Activated T-cell treated with anti-CD3 and anti-CD28 coated beads, Interleukin-2, amount 50 U/mL, for 72 hours (primary cell): ENCODE data around the gene LRRIQ1. TPM values are rescaled to one million over a fixed set of nuclear protein-coding genes. Genes with fewer than 3 reads are reported as not detected.

Experiments used
- ATAC-seq, 2 donors: fragments of 150-1000 bp; cut with Tn5 transposase; replicated peaks in 1 of 2; 2 replicates each; pipeline ENCODE4 v1.10.0; 2021; ENCODE audit warnings: moderate library complexity in 2 of 2, mild to moderate bottlenecking in 1 of 2
- DNase-seq, 2 donors: peaks; one replicate each; pipeline ENCODE4 v3.0.0; 2021 to 2022; ENCODE audit warnings: mixed read lengths in 1 of 2
- H3K27ac Mint-ChIP-seq: one replicate; pipeline ENCODE4 v1.8.0; 2022; ENCODE audit warnings: mild to moderate bottlenecking, moderate library complexity, mixed read lengths
- H3K27me3 Mint-ChIP-seq: one replicate; pipeline ENCODE4 v1.8.0; 2022; ENCODE audit warnings: low read depth, mixed read lengths
- H3K36me3 Mint-ChIP-seq, 2 donors: one replicate each; pipeline ENCODE4 v1.8.0; 2022; ENCODE audit warnings: mixed read lengths in 2 of 2, mild to moderate bottlenecking in 1 of 2; ENCODE audit not compliant: insufficient read depth in 2 of 2
- H3K4me1 Mint-ChIP-seq: one replicate; pipeline ENCODE4 v1.8.0; 2022; ENCODE audit warnings: low read depth, mixed read lengths
- H3K4me3 Mint-ChIP-seq, 2 donors: one replicate each; pipeline ENCODE4 v1.8.0; 2022; ENCODE audit warnings: mild to moderate bottlenecking in 2 of 2, mixed read lengths in 2 of 2, moderate library complexity in 2 of 2
- H3K9me3 Mint-ChIP-seq, 2 donors: one replicate each; pipeline ENCODE4 v1.8.0; 2022; ENCODE audit warnings: mixed read lengths in 2 of 2
- total RNA-seq, 2 donors: library from RNA; stranded (reverse); gene quantifications; one replicate each; pipeline ENCODE4 v1.2.3, GENCODE V29; 2022

Gene LRRIQ1
- total RNA-seq, 2 donors from 2014 or later: not detected

DNA sequence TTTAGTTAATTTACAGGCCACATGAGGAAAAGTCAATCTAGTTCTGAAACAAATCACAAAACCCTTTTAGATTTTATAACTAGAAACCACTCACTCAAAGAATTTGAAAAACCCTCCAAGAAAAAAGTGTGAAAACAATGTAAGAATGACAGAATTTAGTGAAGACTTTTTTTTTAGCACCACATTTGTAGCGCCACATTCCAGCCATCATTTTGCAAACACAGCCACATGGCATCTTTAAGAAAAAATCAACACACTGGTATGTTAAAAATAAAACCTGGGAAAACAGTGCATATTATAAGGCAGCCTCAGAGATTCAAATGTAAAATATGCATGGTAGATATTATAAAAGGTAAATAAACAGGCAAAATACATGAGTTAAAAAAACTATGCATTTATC, 221.5 kb downstream of the LRRIQ1 start:
- Mint-ChIP-seq H3K9me3 (peaks cover 0 to 2% of the 10 kb centered on the region in 2 donors), H3K27me3 (no peaks in the 10 kb centered on the region), H3K27ac (no peak overlapping the region), H3K4me1 (no peaks in the 10 kb centered on the region), H3K4me3 (no peak overlapping the region), H3K36me3 (no peaks in the 10 kb centered on the region)
- DNase-seq: no peak
- no peak for ATAC-seq

DNA sequence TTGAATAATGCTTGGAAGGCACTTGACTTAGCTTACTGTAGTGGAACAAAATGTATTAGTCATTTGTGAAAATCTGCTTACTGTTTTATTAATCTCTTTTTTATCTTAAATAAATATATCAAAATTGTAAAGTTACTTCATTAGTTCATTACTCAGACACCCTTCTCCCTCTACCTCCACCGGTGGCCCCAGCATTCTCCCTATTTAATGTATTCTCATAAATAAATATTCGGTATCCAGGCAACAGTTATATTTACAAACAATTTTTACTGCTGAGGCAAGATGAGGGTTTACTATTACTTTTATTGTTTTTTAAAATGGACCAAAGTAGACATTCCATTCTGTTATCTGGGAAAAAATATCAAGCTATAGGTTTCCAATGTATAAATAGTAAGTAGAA, 224.3 kb downstream of the LRRIQ1 start:
- H3K4me1 Mint-ChIP-seq: no peaks in the 10 kb centered on the region
- H3K27ac Mint-ChIP-seq: no peak overlapping the region
- DNase-seq (no peak), ATAC-seq (no peak)
- no peaks in the 10 kb centered on the region for H3K27me3 Mint-ChIP-seq
- H3K4me3 Mint-ChIP-seq: no peak overlapping the region
- no peaks in the 10 kb centered on the region for H3K36me3 Mint-ChIP-seq
- peaks cover 0 to 2% of the 10 kb centered on the region in 2 donors for H3K9me3 Mint-ChIP-seq

DNA sequence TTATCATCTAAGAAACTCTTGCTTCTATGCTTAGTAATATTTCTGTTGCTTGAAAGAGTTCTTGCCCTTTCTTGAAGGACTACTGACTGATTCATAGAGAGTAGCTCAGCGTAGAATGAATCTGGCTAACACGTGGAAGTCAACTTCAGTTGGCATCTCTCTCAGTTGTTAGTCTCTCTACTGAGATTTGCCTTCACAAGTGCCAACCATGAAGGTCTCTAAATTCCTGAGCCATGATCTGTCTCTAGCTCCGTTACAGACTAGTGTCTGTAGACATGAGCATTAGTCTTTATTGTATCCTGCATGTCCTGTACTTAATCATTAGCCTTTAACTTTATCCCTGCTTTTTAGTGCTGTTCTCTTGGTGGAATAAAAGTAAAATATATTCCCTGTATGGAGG, 224.7 kb downstream of the LRRIQ1 start:
- Mint-ChIP-seq H3K9me3 (peaks cover 0 to 2% of the 10 kb centered on the region in 2 donors), H3K4me1 (no peaks in the 10 kb centered on the region), H3K4me3 (no peak overlapping the region), H3K36me3 (no peaks in the 10 kb centered on the region), H3K27me3 (no peaks in the 10 kb centered on the region), H3K27ac (no peak overlapping the region)
- ATAC-seq (no peak), DNase-seq (no peak)

DNA sequence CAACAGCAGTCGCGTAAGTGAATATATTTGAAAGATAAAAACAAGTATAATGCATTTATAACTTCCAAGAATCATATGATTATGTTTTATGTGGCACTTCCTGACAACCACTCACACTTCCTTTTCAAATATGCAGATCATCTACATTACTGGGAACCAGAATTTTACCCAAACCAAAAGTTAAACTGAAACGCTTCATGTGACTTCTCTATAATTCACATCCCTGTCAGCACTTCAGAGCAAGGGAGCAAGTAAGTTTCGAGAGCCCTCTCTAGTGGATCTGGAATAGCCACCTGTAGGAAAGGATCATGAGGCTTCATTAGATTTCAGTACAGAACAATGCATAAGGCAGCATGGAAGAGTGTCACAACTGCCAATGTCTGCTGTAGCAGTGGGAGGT, 230.2 kb downstream of the LRRIQ1 start:
- Mint-ChIP-seq H3K9me3 (peaks cover 0 to 2% of the 10 kb centered on the region in 2 donors), H3K27ac (no peak overlapping the region), H3K36me3 (no peaks in the 10 kb centered on the region), H3K4me3 (no peak overlapping the region), H3K4me1 (no peaks in the 10 kb centered on the region), H3K27me3 (no peaks in the 10 kb centered on the region)
- DNase-seq (no peak), ATAC-seq (no peak)

DNA sequence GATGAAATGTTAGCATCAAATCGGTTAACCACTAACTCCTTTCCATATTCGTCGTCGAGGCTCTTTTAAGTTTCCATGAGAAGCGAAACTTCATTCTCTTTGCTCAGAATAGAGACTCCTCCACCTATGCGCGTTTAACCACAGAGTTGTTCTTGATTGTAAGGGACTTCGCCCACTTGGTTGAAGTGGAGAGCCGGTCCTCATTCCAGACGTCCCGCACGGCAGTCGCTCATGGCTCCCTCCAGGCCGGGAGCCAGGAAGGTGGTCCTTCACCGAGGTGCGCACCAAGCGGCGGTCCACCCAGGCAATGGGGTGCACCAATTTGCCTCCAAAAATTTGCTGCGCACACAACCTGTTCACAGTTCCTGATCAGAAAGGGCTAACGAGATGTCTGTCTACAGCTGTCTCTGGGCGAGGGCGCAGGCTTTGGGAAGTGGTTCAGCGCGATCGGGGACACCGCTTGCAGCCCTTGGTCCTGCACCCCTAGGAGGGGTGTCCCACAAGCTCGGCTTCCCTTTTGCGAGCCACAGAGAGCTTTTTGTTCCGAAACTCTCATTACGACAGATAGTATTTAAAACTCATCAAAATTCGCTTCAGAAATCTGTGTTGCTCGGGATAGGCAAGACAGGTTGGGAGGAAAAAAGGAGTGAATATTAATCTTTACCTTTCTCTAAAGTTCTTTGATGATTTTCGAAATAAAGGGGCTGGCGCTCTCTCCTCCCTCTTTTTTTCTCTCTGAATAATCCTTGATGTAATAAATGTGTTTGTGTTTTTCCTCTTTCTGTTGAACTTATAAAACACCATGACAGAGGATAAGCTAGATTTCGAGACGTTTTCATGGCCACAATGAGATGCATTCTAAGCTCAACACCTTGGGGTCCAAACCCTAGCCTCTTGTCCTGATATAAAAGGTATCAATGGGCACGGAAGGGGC, 237.5 kb downstream of the LRRIQ1 start:
- peaks cover 6% of the 10 kb centered on the region for H3K4me1 Mint-ChIP-seq
- H3K27ac Mint-ChIP-seq: no peak overlapping the region
- peaks cover 1% of the 10 kb centered on the region in 2 donors for H3K36me3 Mint-ChIP-seq
- peaks cover 0 to 2% of the 10 kb centered on the region in 2 donors for H3K9me3 Mint-ChIP-seq
- no peak for DNase-seq
- H3K4me3 Mint-ChIP-seq: peak overlapping the region; percentile 15 to 18
- ATAC-seq: no peak
- H3K27me3 Mint-ChIP-seq: peaks cover 46% of the 10 kb centered on the region

DNA sequence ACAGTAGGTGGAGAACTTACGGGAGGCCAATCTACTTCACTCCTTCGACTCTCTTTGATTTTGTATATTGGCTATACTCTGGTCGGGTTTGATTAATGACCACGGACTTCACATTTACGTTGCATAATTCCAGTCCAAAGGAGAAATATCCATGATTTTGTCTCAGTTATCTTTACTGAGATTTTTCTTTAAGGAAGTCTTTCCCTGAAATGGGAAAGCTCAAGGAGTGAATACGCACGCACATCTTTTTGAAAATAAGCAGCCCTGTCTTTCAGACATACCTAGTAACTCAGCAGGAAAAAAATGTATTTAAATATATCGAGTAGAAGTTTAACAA, 238.1 kb downstream of the LRRIQ1 start:
- DNase-seq: no peak
- no peak overlapping the region for H3K27ac Mint-ChIP-seq
- ATAC-seq: no peak
- peaks cover 1% of the 10 kb centered on the region in 2 donors for H3K36me3 Mint-ChIP-seq
- H3K4me1 Mint-ChIP-seq: peaks cover 6% of the 10 kb centered on the region
- no peak overlapping the region for H3K4me3 Mint-ChIP-seq
- peaks cover 49% of the 10 kb centered on the region for H3K27me3 Mint-ChIP-seq
- peaks cover 0 to 2% of the 10 kb centered on the region in 2 donors for H3K9me3 Mint-ChIP-seq

DNA sequence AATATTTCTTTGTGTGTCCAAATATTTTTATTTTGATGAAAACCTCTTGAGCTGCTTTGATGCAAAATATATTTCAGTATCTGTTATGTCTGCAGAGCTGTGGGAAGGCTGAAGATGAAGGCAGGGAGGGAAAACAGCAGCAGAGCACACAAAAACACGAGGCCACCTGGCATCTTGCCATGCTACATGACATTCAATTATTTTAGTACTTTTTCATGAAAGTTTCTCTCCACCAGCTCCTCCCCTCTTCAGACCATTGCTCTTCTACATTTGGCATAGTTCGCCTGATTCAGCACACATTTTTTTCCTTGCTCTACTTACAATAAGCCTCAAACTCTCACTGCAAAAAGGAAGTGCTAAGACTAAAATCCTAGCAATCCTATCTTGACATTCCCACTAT, 239.2 kb downstream of the LRRIQ1 start:
- Mint-ChIP-seq H3K4me3 (no peak overlapping the region), H3K36me3 (peaks cover 1% of the 10 kb centered on the region in 2 donors), H3K9me3 (peaks cover 0 to 2% of the 10 kb centered on the region in 2 donors), H3K27me3 (peaks cover 60% of the 10 kb centered on the region), H3K27ac (no peak overlapping the region), H3K4me1 (peaks cover 6% of the 10 kb centered on the region)
- ATAC-seq (no peak), DNase-seq (no peak)

- Mint-ChIP-seq H3K4me3 (no peak overlapping the region), H3K9me3 (peaks cover 0 to 2% of the 10 kb centered on the region in 2 donors), H3K27ac (no peak overlapping the region), H3K36me3 (peaks cover 1% of the 10 kb centered on the region in 2 donors), H3K4me1 (peaks cover 6% of the 10 kb centered on the region), H3K27me3 (peaks cover 78% of the 10 kb centered on the region)
- no peak for DNase-seq
- ATAC-seq: no peak
These were observed 241.0 kb downstream of the LRRIQ1 start for GRCh38 chr12:85277191-85277590.

GRCh38 chr12:85277900-85278597, 241.9 kb downstream of the LRRIQ1 start:
- DNase-seq: no peak
- H3K27me3 Mint-ChIP-seq: peaks cover 73% of the 10 kb centered on the region
- no peak overlapping the region for H3K4me3 Mint-ChIP-seq
- peaks cover 0 to 1% of the 10 kb centered on the region in 2 donors for H3K36me3 Mint-ChIP-seq
- no peak overlapping the region for H3K27ac Mint-ChIP-seq
- H3K4me1 Mint-ChIP-seq: peaks cover 6% of the 10 kb centered on the region
- peaks cover 0 to 2% of the 10 kb centered on the region in 2 donors for H3K9me3 Mint-ChIP-seq
- no peak for ATAC-seq

DNA sequence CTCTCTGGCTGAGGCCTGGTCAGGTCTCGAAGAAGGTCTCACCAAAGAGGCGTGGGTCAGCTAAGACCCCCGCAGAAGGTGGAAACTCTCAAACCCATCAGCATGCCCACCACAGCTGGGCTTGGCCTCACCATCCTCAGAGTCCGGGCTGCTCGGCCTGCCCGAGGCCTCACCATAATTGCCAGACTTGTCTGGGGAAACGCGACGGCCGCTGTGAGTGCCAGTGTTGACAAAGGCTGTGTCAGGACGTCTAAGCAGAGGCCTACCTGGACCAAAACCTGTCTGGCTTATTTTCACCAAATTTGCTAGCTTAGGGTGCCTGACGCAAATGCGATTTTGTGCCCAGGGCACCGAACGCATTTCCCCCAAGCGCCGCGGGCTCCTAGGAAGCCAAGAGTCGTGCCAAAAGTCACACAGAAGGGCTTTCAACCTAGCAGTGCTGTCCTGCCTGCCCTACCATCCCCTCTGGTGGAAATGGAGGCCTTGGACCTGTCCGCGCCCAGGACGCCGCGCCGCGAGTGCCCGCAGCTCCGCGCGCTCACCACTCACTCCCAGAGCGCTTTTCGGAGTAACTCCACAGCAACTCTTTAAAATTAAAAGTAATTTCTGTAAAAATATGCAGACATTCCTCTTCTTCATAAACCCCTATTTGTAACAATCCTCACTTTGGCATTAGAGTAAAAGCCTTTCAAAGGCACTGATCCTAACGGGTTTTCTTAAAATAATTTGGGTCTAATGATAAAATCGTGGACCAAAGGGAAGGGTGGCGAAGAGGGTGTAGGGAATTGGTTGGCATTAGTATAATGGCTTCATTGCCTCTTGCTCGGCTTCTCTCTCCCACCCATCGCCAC, 242.7 kb downstream of the LRRIQ1 start:
- peaks cover 65% of the 10 kb centered on the region for H3K27me3 Mint-ChIP-seq

DNA sequence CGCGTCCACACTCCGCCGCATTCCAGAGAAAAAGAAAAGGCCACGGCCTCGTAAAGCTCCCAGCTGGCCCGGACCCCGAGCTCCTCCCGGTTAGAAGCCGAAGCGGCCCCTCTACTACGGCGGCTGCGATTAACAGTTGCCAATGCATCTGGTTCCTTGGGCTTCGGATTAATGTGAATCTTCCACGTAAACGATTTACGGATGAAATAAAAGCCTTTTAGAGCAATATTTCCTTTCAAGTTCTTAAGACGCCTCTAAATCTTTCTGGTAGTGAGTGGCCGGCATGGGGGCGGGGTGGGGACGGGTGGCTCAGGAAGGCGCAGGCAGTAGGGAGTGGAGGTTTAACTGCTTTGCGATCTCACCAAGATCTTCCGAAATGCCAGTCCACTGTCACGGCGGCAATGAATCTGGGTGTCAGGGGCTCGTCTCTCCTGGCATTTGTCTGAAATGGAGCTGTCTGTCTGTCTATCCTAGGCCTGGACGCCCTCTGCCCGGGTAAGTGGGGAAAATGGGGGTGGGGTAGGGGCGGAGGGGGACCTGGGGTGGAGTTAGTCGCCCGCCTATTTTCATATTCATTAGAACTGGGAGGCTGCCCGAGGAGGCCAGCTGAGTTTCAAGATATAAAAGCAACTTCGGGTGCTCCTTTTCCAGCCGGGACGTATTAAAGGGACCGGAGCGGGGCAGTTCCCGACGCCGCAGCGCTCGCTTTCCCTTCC, 243.5 kb downstream of the LRRIQ1 start:
- DNase-seq (no peak), ATAC-seq (no peak)
- H3K36me3 Mint-ChIP-seq: no peaks in the 10 kb centered on the region
- H3K4me3 Mint-ChIP-seq: no peak overlapping the region
- no peaks in the 10 kb centered on the region for H3K4me1 Mint-ChIP-seq
- H3K9me3 Mint-ChIP-seq: peaks cover 0 to 2% of the 10 kb centered on the region in 2 donors
- H3K27me3 Mint-ChIP-seq: peaks cover 58% of the 10 kb centered on the region
- H3K27ac Mint-ChIP-seq: no peak overlapping the region

More for the DNA sequence above, 242.7 kb downstream of the LRRIQ1 start:
- no peak for DNase-seq
- Mint-ChIP-seq H3K9me3 (peaks cover 0 to 2% of the 10 kb centered on the region in 2 donors), H3K36me3 (peaks cover 0 to 1% of the 10 kb centered on the region in 2 donors), H3K4me1 (no peaks in the 10 kb centered on the region), H3K4me3 (no peak overlapping the region), H3K27ac (no peak overlapping the region)
- ATAC-seq: no peak

- DNase-seq (no peak), ATAC-seq (no peak)
- H3K4me1 Mint-ChIP-seq: no peaks in the 10 kb centered on the region
- peaks cover 55% of the 10 kb centered on the region for H3K27me3 Mint-ChIP-seq
- H3K9me3 Mint-ChIP-seq: peaks cover 0 to 2% of the 10 kb centered on the region in 2 donors
- H3K27ac Mint-ChIP-seq: no peak within 1 kb of the TSS
- peak within 1 kb of the TSS; percentile 70 to 73 for H3K4me3 Mint-ChIP-seq
- no peaks in the 10 kb centered on the region for H3K36me3 Mint-ChIP-seq
These were observed 244.2 kb downstream of the LRRIQ1 start, which contains the start of gene ALX1 for GRCh38 chr12:85280165-85280983. TSS of gene ALX1 (plus strand) at chr12:85280220. CDS start at chr12:85280262, 42 bp downstream.
